Measurements from ENCODE around the gene LARGE1. TPM values are rescaled to one million over a fixed set of nuclear protein-coding genes. Genes with fewer than 3 reads are reported as not detected.

The LARGE1 gene
- total and polyA plus RNA-seq, 10 donors, result 1.9 to 35.8 (median 22.8) TPM

DNA sequence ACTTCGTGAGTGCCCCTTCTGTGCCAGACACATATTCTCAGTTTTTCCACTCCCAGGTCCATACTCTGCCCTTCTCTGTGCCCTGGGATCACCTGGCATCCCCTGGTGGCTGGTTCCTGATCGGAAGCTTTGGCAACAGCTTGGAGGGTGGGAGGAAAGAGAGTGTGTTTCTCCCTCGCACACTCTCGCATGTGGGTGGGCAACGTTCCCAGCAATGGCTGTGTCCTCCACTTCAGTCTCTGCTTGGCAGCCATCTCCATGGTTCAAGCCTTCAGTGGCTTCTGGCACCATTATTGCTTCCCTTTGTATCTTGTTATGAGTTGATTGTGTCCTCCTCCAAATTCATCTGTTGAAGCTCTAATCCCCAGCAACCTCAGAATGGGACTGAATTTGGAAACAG, 519.4 kb downstream of the LARGE1 start:
- 66 to 82% (median 78%) methylated on average over 5 of the region's 5 CpGs for WGBS, 5 donors
- intact Hi-C loops (cut with DNase I; ENCODE audit: low total_unique reads), result no loop called here
- H3K27me3 ChIP-seq (replicated peaks in 1 of 7), result no peaks in the 10 kb centered on the region
- H3K27ac ChIP-seq, result no peak overlapping the region
- DNase-seq, result no peak
- TF ChIP-seq, protein P1, sequence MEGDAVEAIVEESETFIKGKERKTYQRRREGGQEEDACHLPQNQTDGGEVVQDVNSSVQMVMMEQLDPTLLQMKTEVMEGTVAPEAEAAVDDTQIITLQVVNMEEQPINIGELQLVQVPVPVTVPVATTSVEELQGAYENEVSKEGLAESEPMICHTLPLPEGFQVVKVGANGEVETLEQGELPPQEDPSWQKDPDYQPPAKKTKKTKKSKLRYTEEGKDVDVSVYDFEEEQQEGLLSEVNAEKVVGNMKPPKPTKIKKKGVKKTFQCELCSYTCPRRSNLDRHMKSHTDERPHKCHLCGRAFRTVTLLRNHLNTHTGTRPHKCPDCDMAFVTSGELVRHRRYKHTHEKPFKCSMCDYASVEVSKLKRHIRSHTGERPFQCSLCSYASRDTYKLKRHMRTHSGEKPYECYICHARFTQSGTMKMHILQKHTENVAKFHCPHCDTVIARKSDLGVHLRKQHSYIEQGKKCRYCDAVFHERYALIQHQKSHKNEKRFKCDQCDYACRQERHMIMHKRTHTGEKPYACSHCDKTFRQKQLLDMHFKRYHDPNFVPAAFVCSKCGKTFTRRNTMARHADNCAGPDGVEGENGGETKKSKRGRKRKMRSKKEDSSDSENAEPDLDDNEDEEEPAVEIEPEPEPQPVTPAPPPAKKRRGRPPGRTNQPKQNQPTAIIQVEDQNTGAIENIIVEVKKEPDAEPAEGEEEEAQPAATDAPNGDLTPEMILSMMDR (IDR thresholded peaks at IDR 0.05 in 8 of 11, conservative IDR thresholded peaks at IDR 0.05 in 3 of 11), result no peak
- TF ChIP-seq POLR2A (IDR thresholded peaks at IDR 0.05) (no peak), POLR2AphosphoS5 (IDR thresholded peaks at IDR 0.05) (no peak)
- no peak overlapping the region for H3K4me3 ChIP-seq
- H3K36me3 ChIP-seq, result no peaks in the 10 kb centered on the region
- H3K4me1 ChIP-seq, result no peaks in the 10 kb centered on the region
- H3K9me3 ChIP-seq, result peaks cover 0 to 6% (median 0%) of the 10 kb centered on the region in 8 donors

DNA sequence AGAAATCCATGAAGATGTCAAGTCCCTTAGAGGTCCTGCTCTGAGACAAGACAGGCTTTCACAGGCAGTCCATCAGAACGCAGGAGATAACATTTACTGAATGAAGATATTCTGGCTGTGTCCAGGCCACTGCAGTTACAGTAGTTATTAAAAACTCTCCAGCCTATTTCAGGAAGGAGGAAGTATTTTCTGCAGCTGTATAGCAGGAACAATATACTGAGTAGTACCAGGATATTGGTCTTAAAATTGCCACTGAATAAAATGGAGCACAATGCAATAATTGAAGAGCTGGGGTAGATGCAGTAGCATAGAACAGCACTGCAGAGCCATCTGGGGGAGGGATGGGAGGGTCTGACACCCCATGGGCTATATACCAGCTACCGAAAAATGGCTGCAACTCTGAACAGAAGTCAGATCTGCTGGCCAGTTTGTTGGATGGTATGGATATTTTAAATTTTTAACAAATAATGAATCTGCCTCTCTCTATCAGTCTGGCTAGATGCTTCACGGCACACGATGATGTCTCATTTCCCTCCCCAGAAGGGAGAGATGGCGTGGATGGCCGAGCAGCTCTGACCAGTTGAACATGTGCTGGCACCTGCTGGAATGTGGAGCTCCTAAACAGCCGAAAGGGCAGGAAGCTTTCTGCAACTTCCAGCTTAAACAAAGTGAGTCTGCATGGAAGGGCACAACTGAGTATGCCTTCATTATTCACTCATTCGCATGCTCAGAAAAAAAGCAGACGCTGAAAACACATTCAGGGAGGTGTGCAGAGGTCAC, 520.0 kb downstream of the LARGE1 start:
- no peaks in the 10 kb centered on the region for H3K27me3 ChIP-seq (replicated peaks in 1 of 7)
- DNase-seq, result no peak
- H3K4me1 ChIP-seq, result no peaks in the 10 kb centered on the region
- TF ChIP-seq, protein P1 (IDR thresholded peaks at IDR 0.05 in 8 of 11, conservative IDR thresholded peaks at IDR 0.05 in 3 of 11), result no peak
- no peak for TF ChIP-seq POLR2A (IDR thresholded peaks at IDR 0.05)
- no peak for TF ChIP-seq POLR2AphosphoS5 (IDR thresholded peaks at IDR 0.05)
- no peak overlapping the region for H3K27ac ChIP-seq
- intact Hi-C loops (cut with DNase I; ENCODE audit: low total_unique reads), result no loop called here
- H3K36me3 ChIP-seq, result no peaks in the 10 kb centered on the region
- H3K4me3 ChIP-seq, result no peak overlapping the region
- WGBS, 5 donors, result 83 to 87% (median 86%) methylated on average over 9 of the region's 9 CpGs
- peaks cover 0 to 6% (median 0%) of the 10 kb centered on the region in 8 donors for H3K9me3 ChIP-seq

DNA sequence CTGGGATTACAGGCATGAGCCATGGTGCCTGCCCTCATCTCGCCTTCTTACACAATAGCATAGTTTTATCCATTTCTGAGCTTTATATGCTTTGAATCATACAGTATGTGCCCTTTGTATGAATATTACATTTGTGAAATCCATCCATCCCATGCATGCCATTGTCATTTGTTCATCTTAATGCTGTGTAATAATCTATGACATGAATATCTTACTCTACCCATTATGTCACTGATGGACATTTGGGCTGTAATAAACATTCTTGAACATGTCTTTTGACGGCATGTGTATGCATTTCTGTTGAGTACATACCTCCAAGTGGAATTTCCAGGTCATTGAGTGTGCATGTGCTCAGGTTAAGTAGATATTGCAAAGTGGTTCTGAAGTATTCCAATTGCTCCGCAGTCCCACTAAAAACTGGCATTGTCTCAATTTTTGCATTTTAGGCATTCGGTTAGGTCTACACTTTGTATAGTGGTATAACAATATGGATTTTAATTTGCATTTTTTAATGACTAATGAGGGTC, 522.8 kb downstream of the LARGE1 start:
- Histone ChIP-seq H3K36me3 (no peaks in the 10 kb centered on the region), H3K4me1 (no peaks in the 10 kb centered on the region), H3K4me3 (no peak overlapping the region), H3K9me3 (peaks cover 0 to 6% (median 0%) of the 10 kb centered on the region in 8 donors), H3K27me3 (replicated peaks in 1 of 7) (no peaks in the 10 kb centered on the region), H3K27ac (no peak overlapping the region)
- no peak for TF ChIP-seq POLR2AphosphoS5 (IDR thresholded peaks at IDR 0.05)
- TF ChIP-seq, protein P1 (IDR thresholded peaks at IDR 0.05 in 8 of 11, conservative IDR thresholded peaks at IDR 0.05 in 3 of 11), result no peak
- no peak for TF ChIP-seq POLR2A (IDR thresholded peaks at IDR 0.05)
- no peak for DNase-seq
- 88 to 95% (median 93%) methylated on average over 4 of the region's 4 CpGs for WGBS, 5 donors
- intact Hi-C loops (cut with DNase I; ENCODE audit: low total_unique reads), result no loop called here

DNA sequence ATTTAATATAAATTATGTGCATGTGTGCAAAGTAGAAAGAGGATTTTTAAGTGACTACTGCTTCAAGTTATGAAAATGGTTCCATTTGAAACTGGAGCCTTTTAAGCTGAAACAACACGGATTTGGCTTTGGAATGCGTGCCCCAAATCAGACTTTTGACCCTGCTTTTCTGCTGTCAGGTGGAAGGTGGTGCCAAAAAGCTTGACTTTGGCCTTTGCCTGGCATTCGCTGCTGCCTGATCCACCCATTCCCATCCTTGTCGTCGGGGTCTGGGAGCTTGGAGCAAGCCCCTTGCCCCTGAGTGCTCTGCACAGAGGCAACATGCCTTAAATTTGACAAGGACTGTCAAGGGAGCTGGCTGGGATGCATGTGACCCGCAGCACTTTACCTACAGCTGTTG, 526.8 kb downstream of the LARGE1 start:
- intact Hi-C loops (cut with DNase I; ENCODE audit: low total_unique reads), result no loop called here
- no peak for DNase-seq
- no peaks in the 10 kb centered on the region for H3K9me3 ChIP-seq
- TF ChIP-seq, protein P1 (IDR thresholded peaks at IDR 0.05 in 8 of 11, conservative IDR thresholded peaks at IDR 0.05 in 3 of 11), result no peak
- TF ChIP-seq POLR2AphosphoS5 (IDR thresholded peaks at IDR 0.05) (no peak), POLR2A (IDR thresholded peaks at IDR 0.05) (no peak)
- H3K27me3 ChIP-seq (replicated peaks in 1 of 7), result no peaks in the 10 kb centered on the region
- H3K27ac ChIP-seq, result no peak overlapping the region
- H3K36me3 ChIP-seq, result no peaks in the 10 kb centered on the region
- H3K4me3 ChIP-seq, result no peak overlapping the region
- H3K4me1 ChIP-seq, result no peaks in the 10 kb centered on the region
- 68 to 77% (median 69%) methylated on average over 6 of the region's 6 CpGs for whole genome bisulfite sequencing, 5 donors
